C4-2B (cell line): Measurements from ENCODE around the gene TBKBP1.

Source experiments
- H3K27ac ChIP-seq: fragments of 450-650 bp; 2 replicates; pipeline ENCODE4 v1.5.1; 2017
- CTCF ChIP-seq: fragments of 450-650 bp; conservative IDR thresholded peaks from 2 replicates; pipeline ENCODE4 v1.5.1; 2017; ENCODE audit warnings: mild to moderate bottlenecking
- ZFX ChIP-seq: fragments of 450-650 bp; IDR thresholded peaks from 2 replicates; pipeline ENCODE4 v1.6.1; 2017

The TBKBP1 gene

GRCh38 chr17:47702391-47702995 lies 8.5 kb downstream of the TBKBP1 start:
- TF ChIP-seq ZFX (no peak), CTCF (no peak)
- no peak overlapping the region for H3K27ac ChIP-seq

GRCh38 chr17:47703191-47703591 lies 9.2 kb downstream of the TBKBP1 start:
- no peak overlapping the region for H3K27ac ChIP-seq
- TF ChIP-seq CTCF (no peak), ZFX (no peak)

GRCh38 chr17:47703671-47704070 lies 9.7 kb downstream of the TBKBP1 start:
- no peak overlapping the region for H3K27ac ChIP-seq
- no peak for TF ChIP-seq CTCF
- no peak for TF ChIP-seq ZFX

- no peak for TF ChIP-seq ZFX
- no peak for TF ChIP-seq CTCF
- H3K27ac ChIP-seq = no peak overlapping the region
These were observed 10.2 kb downstream of the TBKBP1 start for GRCh38 chr17:47704116-47704515.

- TF ChIP-seq CTCF = no peak
- TF ChIP-seq ZFX = no peak
These were observed 10.8 kb downstream of the TBKBP1 start for GRCh38 chr17:47704736-47705135.

GRCh38 chr17:47705536-47706530 lies 11.9 kb downstream of the TBKBP1 start:
- TF ChIP-seq CTCF = no peak
- no peak overlapping the region for H3K27ac ChIP-seq

More at GRCh38 chr17:47704736-47705135, 10.8 kb downstream of the TBKBP1 start:
- no peak overlapping the region for H3K27ac ChIP-seq

- no peak for TF ChIP-seq CTCF
- TF ChIP-seq ZFX = no peak
- no peak overlapping the region for H3K27ac ChIP-seq
These were observed 13.3 kb downstream of the TBKBP1 start for GRCh38 chr17:47707056-47707804.
